Astrocyte of the hippocampus (primary cell): ENCODE measurements around the gene ISY1.
"Not testable (repeated sequence)": the region's sequence is repeated elsewhere in the genome, so short reads cannot be mapped to it uniquely, and the experiment has no call there.

ENCODE experiments used
- DNase-seq: peaks from one replicate; pipeline ENCODE4 v3.0.0; 2011; ENCODE audit warnings: low read depth, low spot score

ISY1 gene

DNA sequence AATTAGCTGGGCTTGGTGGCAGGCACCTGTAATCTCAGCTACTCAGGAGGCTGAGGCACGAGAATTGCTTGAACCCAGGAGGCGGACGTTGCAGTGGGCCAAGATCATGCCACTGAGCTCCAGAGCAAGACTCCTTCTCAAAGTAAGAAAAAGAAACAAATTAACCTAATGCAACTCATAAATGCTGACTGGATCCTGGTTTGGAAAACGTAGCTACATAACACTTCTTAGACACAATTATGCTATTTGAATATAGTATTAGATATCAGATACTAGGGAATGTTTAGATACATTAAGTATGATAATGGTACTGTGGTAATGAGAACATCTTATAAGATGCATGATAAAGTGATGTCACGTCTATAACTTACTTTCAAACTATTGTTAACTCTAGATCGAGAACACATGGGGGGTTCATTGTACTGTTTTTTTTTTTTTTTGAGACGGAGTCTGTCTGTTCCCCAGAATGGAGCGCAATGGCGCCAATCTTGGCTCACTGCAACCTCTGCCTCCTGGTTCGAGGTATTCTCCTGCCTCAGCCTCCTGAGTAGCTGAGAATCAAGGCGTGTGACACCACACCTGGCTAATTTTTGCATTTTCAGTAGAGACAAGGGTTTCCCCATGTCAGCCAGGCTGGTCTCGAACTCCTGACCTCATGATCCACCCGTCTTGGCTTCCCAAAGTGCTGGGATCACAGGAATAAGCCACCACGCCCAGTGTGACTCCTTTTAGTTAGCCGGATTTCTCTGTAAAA lies 5.9 kb upstream of the ISY1 start:
- no peak for DNase-seq

DNA sequence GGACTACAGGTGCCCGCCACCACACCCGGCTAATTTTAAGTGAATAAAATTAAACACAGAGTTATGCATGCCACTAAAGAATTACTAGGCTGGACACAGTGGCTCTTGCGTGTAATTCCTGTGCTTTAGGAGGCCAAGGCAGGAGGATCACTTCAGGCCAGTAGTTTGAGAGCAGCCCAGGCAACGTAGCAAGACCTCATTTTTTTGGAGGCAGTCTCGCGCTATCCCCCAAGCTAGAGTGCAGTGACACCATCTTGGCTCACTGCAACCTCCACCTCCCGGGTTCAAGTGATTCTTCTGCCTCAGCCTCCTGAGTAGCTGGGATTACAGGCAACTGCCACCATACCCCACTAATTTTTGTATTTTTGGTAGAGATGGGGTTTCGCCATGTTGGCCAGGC lies 4.7 kb upstream of the ISY1 start:
- DNase-seq, result not testable (repeated sequence)

DNA sequence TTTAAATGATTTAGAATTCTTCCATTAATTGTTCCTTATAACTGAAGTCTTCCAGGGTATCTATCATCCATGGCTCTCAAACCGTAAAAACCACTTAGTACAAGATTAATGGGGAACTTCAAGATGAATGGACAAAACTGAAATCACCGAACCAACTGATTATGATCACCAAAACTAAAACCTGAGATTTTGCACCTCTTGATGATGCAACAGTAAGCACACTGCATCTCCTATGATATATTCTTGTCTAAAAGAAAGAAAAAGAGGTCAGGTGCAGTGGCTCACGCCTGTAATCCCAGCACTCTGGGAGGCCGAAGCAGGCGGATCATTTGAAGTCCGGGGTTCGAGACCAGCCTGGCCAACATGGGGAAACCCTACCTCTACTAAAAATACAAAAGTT lies 3.6 kb upstream of the ISY1 start:
- no peak for DNase-seq

DNA sequence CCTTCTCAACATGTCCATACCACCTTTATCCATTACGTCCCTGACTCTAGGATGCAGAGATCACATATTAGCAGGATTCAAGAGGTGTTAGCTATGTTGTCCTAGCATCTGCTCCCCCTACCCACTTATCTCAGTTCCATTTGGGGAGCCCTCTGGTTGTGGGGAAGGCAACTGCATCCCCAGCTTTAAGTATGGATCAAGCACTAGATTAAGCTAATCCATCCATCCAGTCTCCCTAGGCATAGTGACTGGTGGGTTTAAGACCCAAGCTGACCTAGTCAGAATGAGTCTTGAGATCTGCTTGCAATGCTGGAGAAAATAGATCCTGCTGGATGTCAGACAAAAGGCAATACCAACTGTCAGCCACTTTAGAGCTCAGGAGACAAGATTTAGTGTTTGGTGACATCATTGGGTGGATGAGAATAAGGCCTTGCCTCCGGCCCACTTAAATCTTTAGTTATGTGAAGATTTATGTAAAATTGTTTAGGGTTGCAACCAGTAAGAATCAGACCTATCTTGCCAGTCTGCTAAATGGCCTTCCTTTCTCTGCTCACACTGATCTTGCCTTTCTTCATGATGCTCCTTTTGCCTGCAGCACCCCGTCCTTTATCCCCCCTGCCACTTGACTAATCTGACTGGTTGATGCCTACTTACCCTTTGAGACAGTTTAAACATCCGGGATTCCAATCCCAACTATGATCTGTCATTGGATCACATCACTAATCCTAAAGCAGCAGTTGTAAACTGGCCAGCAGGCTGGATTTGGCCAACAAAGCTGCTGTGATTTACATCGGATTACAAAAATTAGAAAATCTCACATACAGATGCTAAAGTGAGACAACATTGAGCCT lies 2.1 kb upstream of the ISY1 start:
- DNase-seq, result no peak

DNA sequence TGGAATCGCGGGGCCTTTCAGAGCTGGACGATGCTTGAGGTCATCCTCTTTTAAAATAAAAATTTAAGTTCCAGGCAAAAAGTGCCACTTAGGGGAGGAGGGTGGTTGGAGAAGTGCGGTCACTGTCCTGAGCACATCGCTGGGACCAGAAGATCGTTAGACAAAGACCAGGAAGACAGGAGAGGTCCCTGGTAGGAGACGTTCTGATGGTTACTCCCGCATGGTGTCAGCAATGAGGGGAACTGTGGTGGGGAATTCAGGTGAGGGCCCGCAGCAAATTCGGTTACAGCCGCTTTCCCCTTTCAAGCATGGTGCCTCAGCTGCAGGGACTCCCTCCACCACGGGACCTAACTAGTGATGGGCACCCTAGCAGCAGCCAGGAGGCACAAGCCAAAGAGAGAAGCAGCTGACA lies 1.0 kb upstream of the ISY1 start:
- peak; percentile 29 for DNase-seq

DNA sequence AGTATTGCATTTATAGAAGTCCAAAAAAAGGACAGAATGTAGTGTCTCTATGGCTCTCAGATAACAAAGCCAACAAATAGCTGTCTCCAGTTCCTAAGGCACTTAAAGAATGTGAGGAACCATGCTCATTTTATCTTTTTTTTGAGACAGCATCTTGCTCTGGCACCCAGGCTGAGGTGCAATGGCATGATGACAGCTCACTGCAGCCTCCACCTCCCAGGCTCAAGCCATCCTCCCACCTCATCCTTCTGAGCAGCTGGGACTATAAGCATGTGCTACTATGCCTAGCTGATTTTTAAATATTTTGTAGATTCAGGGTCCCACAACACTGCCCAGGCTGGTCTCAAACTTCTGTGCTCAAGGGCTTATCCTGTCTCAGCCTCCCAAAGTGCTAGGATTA lies 16.1 kb downstream of the ISY1 start:
- no peak for DNase-seq

DNA sequence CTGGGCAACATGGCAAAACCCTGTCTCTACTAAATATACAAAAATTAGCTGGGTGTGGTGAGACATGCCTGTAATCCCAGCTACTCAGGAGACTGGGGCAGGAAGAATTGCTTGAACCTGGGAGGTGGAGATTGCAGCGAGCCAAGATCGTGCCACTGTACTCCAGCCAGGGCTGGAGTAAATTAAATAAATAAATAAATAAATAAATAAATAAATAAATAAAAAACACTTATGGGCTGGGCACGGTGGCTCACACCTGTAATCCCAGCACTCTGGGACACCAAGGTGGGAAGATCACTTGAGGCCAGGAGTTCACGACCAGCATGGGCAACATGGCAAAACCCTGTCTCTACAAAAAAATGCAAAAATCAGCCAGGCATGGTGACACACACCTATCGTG lies 19.9 kb downstream of the ISY1 start:
- not testable (repeated sequence) for DNase-seq

DNA sequence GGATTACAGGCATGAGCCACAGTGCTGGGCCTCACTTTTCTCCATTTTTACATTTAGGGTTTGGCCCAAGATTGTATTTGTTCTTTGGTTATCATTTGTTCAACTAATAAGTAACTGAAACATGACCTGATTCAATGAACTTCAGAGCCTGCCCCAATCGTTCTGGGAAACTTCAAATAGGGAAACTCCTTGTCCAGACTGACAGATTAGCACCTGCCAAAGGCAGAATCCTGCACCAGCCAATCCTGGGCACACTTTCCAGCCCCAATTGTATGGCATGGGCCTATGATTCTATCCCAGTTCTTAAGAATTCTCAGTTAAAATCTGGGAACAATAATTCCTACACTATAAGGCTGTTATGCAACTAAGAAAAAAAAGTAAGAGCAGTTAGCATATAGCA lies 21.0 kb downstream of the ISY1 start:
- no peak for DNase-seq

DNA sequence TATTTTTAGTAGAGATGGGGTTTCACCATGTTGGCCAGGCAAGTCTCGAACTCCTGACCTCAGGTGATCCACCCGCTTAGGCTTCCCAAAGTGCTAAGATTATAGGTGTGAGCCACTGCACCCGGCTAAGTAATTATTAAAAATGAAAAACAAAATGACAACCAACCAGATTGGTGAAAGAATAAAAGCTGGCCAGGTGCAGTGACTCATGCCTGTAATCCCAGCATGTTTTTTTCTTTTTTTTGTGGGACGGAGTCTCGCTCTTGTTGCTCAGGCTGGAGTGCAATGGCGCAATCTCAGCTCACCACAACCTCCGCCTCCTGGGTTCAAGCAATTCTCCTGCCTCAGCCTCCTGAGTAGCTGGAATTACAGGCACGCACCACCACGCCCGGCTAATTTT lies 24.6 kb downstream of the ISY1 start:
- DNase-seq, result not testable (repeated sequence)

DNA sequence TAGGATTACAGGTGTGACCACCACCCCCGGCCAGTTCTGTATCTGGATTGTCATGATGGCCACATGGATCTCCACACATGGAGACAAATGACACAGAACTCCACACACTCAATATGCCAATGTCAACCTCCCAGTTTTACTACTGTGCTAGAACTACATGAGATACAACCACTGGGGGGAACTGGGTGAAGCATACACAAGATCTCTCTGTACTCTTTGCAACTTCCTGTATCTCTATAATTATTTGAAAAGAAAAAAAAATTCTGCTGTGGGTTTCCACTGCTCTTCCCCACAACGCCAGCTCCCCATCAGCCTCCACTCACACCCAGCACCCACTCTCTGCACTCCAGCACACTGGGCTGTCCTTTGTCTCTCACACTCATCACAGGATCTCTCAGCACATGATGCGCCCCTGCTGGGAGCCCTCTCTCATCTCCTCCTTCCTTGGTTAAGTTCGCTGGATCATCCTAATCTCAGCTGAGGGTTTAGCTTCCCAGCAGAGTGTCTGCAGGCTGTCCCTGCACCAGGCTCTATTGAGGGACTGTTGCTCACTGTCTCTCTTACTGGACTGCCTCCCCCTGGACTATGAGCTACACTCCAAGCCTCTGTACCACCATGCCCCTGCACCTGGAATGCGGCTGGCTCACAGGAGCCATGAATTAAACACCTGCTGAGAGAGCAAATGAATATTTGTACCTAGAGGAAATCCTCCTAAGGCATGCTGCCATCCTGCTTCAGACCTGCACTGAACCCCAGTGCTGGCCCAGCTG lies 28.6 kb downstream of the ISY1 start:
- no peak for DNase-seq

DNA sequence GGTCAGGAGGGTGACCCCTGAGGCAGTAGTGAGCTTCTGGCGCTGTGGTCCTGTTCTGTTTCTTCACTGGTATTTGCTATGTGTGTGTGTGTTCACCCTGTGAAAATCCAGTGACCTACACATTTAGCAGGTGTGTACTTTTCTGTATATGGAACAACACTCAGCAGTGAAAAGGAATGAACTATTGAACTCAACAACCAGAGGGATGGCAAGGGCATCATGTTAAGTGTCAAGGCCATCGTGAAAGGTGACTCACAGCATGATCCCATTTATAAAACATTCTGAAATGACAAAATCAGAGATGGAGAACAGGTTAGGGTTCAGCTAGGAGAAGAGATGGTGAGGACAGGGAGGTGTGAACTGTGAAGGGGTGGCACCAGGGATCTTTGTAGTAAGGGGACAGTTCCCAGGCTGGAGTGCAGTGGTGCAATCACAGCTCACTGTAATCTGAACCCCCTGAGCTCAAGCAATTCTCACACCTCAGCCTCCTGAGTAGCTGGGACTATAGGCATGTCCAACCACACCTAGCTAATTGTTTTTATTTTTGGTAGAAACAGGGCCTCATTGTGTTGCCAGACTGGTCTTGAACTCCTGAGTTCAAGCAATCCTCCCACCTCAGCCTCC lies 29.3 kb downstream of the ISY1 start:
- no peak for DNase-seq

DNA sequence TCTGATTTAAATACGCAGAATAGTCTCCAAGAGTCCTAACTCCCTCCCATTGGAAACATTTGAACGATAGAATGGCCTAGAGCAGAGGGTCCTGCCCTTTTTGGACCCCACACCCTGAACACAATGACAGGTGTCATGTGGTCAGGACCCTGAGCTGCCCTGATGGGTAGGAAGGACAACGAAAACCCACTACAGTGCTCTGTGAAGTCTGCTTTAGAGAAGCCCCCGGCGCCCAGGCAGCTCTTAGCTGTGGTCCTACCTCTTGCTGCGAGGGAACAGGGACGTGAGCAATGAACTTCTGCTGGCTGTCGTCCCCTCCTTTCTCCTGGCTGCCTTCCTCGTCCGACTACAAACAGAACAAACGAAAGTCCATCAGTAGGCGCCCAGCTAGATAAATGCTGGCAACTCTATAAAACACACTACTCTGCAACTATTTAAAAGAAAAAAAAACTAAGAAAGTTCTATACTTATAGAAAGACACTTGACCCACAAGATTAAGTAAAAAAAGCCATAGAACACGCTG lies 30.5 kb downstream of the ISY1 start:
- no peak for DNase-seq

DNA sequence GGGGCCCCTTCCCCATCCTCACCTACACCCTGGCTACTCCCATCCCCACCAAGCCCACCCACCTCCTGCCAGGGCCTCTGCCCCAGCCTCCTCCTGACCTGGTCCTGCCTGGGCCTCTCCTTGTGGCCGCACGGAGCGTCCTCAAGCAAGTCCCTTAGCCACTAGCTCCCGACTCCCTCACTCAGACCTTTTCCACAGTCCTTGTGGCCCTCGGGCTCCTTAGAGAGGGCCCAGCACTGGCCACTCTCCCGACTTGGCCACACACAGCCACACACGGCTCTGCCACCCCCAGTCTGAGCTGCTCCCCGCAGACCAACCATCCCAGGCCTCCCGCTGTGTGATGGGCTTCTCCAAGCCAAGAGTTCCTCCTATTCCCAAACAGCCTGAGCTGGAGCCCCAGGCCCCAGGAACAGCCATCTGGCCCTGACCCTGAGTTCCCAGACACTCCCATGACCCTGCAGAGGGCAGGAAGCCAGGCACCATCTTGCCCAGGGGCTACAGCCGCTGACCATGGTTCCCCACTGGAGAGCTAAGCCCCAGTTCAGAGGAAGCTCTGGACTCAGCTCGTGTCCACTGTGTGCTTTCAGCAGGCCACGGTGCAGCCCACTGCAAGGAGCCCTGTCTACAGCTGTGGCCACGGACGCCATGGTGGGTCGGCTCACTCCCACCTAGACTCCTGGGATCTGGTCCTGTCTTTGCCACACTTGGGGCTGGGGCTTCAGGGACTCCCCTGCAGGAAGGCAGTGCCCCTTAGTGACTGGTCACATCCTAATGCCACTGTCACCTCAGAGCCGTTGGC lies 32.3 kb downstream of the ISY1 start:
- DNase-seq, result no peak

DNA sequence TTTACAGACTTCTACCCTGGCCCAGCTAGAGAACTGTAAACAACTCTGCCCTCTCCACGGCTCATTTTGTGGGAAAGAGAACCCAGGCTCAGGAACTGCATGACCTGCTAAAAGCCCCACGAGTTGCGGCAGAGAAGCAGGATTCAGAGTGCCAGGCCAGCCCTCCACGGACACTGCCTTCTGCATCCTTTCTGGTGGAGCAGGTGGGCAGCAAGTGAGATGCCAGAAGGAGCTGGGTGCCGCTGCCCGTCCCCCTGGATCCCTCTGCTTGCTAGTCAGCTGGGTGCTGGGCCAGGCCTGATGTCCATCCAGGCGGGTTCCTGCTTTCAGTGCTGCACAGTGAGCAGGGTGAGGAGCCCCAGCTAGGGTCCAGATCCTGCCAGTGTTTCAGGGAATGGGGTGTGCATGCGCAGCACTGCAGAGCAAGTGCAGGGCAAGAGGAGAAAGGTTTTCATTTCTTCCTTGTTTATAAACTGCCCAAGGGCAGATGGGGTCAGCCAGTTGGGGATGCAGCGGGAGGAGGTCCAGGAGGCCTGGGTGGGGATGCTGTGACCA lies 34.1 kb downstream of the ISY1 start:
- no peak for DNase-seq

DNA sequence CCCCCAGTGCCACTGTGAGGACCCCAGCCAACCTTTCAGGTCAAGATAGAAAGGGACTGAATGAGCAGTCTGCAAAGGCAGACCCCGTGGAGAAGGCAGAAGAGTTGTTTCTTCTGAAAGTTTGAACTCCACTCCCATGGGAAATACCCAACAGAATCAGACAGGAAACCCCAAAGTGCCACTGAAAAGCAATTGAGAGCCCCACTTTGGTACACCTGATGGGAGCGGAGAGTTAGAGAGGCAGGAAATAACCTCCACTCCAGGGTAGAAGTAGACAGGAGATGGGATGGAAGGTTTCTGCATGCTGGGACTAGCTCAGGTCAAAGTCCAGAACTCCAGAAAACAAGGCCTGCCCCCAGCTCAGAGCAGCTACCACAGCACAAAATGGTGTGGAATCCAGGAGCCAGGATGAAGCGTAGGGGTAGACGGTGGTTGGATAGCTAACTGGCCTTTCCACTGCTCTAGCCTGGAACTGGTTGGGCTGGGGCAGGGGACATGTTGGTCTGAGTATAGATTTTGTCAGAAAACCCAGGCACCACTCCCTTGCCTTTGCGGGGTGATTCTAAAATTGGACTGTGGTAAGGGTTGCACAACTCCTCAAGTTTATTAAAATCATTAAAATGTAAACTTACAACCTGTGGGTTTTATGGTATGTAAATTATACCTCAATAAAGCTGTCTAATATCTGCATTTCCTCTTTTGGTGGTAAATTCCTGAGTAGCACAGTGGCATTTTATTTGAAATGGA lies 37.4 kb downstream of the ISY1 start:
- DNase-seq, result no peak

DNA sequence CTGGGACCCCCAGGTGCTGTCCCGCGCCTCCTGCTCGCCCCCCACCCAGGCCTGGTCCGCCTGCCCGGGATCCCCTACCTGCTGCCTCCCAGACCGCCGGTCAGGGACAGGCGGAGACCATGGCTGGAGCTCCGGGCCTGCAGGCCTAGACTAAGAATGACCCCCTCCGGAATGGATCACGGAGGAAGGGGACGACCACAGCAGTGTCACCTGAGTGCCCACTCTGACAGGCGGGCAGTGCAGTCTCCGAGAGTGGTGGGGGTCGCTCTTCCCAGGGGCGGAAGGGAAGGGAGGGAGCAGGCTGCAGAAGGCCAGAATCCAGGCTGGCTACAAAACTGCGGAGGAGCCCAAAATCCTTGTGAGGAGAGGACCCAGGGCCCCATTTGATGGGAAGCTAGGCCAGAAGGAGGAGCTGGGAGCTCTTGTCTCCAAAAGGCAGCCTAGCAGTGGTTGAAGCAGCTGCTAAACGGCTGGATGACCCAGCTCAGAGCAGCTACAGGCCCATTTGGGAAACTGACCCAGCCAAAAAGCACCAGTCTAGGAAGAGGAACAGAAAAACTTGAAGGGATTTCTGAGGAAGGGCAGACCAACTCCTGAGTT lies 38.4 kb downstream of the ISY1 start:
- peak; percentile 12 for DNase-seq

DNA sequence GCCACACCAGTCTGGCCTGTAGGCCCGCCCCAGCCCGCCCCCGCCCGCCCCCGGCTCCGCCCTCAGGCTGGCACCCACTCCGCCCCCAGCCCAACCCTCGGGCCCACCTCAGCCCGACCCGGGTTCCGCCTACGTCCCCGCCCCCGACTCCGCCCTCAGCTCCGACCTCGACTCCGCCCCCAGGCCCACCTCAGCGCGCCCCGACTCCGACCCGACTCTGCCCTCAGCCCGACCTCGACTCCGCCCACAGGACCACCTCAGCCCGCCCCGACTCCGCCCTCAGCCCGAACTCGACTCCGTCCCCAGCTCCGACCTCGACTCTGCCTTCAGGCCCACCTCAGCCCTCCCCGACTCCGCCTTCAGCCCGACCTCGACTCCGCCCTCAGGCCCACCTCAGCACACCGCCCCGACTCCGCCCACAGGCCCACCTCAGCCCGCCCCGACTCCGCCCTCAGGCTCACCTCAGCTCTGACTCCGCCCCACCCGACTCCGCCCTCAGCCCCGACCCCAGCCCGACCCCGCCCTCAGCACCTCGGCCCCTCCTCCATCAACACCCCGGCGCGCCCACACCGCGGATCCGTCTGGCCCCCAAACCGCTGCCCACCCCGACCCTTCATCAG lies 39.0 kb downstream of the ISY1 start, which contains the start of gene RAB43:
Gene RAB43, minus strand, starts transcription at position 13 of the 620 bp plus-strand sequence. CDS start 315 bp downstream, outside the sequence.
- peak; percentile 97 for DNase-seq

DNA sequence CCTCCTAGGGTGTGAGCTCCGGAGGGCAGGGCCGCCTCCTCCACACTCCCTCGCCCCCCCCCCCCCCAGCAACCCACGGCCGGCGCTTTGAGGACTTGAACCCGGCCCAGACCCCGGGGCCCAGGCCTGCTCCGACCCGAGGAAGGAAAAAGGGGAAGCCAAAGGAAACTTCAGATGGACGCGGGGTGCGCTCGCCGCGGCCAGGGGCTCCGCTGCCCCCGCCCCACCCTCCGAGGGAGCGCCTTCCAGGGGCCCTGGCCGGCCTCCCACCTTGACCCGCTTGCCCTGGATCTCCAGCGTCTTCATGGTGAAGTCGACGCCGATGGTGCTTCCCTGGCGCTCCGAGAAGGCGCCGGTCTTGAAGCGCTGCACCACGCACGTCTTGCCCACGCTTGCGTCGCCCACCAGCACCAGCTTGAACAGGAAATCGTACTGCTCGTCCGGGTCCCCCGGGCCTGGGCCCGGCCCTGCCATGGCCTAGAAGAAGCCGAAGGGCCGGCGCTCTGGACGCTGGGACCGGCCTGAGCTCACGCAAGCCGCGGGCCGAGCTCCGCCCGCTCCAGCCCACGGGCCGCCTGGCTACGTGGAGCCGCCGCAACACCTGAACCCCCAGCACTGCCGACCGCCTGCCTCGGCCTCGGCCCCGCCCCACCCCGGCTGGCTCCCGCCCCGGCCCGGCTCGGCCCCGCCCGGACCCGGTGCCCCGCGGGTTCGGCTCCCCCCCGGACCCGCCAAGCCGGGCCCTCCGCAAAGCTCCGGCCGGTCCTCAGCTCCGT lies 39.7 kb downstream of the ISY1 start:
- peak; percentile 69 for DNase-seq
